BJ (cell line): ENCODE data around the gene KLHL14. TPM values are rescaled to one million over a fixed set of nuclear protein-coding genes. Genes with fewer than 3 reads are reported as not detected.

Experiments
- CTCF ChIA-PET: fragments of 350-600 bp; formaldehyde crosslinking; extraction: SDS; loops from one replicate; lab custom pipeline; 2021; ENCODE audit warnings: antibody characterized with exemption, inconsistent platforms; lab: Yijun Ruan, JAX
- POLR2A ChIA-PET: fragments of 300-600 bp; sonication (Branson Sonifier 250); formaldehyde crosslinking; extraction: SDS; loops from one replicate; lab custom pipeline; 2021; ENCODE audit warnings: antibody characterized with exemption; lab: Charles Lee
- DNase-seq: peaks from one replicate; pipeline ENCODE4 v3.0.0-alpha.2; 2011; ENCODE audit warnings: low read depth
- H3K27me3 ChIP-seq: 2 replicates; pipeline ENCODE4 v1.6.0; 2011; ENCODE audit warnings: low read length; ENCODE audit not compliant: control insufficient read depth, insufficient read depth
- H3K36me3 ChIP-seq: 2 replicates; pipeline ENCODE4 v1.5.1; 2011; ENCODE audit warnings: low read length; ENCODE audit not compliant: control insufficient read depth, insufficient read depth
- H3K4me3 ChIP-seq: 2 replicates; pipeline ENCODE4 v1.5.1; 2011; ENCODE audit warnings: low read depth, mild to moderate bottlenecking, control low read depth, low read length
- CTCF ChIP-seq: IDR thresholded peaks from 2 replicates; pipeline ENCODE4 v1.5.1; 2011; ENCODE audit warnings: low read depth, mild to moderate bottlenecking, control low read depth, inconsistent platforms, low read length, moderate library complexity; ENCODE audit not compliant: insufficient read depth
- polyA plus RNA-seq: library from polyadenylated mRNA; depleted of rRNA; stranded (reverse); fragments of >200 nt; gene quantifications from 2 replicates; pipeline ENCODE4 v1.2.3, GENCODE V29; 2011

The KLHL14 gene
- polyA plus RNA-seq, 1 experiment: not detected

GRCh38 chr18:32769586-32770053 lies 3.2 kb downstream of the KLHL14 start:
- CTCF ChIA-PET: no interaction called here
- Histone ChIP-seq H3K4me3 (no peak overlapping the region), H3K36me3 (no peaks in the 10 kb centered on the region), H3K27me3 (0 out of 2 replicates have a peak, but pooled peaks cover 4% of the 10 kb centered on the region)
- no peak for DNase-seq
- POLR2A ChIA-PET: no interaction called here
- no peak for TF ChIP-seq CTCF

GRCh38 chr18:32769071-32769585 lies 3.7 kb downstream of the KLHL14 start:
- ChIA-PET CTCF (no interaction called here), POLR2A (no interaction called here)
- Histone ChIP-seq H3K4me3 (no peak overlapping the region), H3K27me3 (0 out of 2 replicates have a peak, but pooled peaks cover 4% of the 10 kb centered on the region), H3K36me3 (no peaks in the 10 kb centered on the region)
- TF ChIP-seq CTCF: no peak
- DNase-seq: no peak

GRCh38 chr18:32767400-32767799 lies 5.4 kb downstream of the KLHL14 start:
- ChIA-PET POLR2A (no interaction called here), CTCF (no interaction called here)
- H3K36me3 ChIP-seq: no peaks in the 10 kb centered on the region
- H3K27me3 ChIP-seq: 0 out of 2 replicates have a peak, but pooled peaks cover 4% of the 10 kb centered on the region
- H3K4me3 ChIP-seq: no peak overlapping the region
- TF ChIP-seq CTCF: no peak
- DNase-seq: no peak

- Histone ChIP-seq H3K27me3 (no peaks in the 10 kb centered on the region), H3K4me3 (no peak overlapping the region), H3K36me3 (no peaks in the 10 kb centered on the region)
- CTCF ChIA-PET: no interaction called here
- no peak for TF ChIP-seq CTCF
- POLR2A ChIA-PET: no interaction called here
- no peak for DNase-seq
These were observed 8.1 kb downstream of the KLHL14 start for GRCh38 chr18:32764611-32765244.

GRCh38 chr18:32763293-32763692 lies 9.5 kb downstream of the KLHL14 start:
- Histone ChIP-seq H3K36me3 (no peaks in the 10 kb centered on the region), H3K4me3 (no peak overlapping the region), H3K27me3 (no peaks in the 10 kb centered on the region)
- TF ChIP-seq CTCF: no peak
- POLR2A ChIA-PET: no interaction called here
- no peak for DNase-seq
- CTCF ChIA-PET: no interaction called here
